Psoas muscle (tissue), 8 donors: ENCODE results near the gene ANKMY1. TPM values are rescaled to one million over a fixed set of nuclear protein-coding genes. Genes with fewer than 3 reads are reported as not detected.

ENCODE experiments used
- ATAC-seq, 4 donors: fragments of 200-7000 bp; cut with Tn5 transposase; one replicate each; pipeline ENCODE4 v1.9.1; 2020; ENCODE audit warnings: moderate library complexity in 3 of 4, mild to moderate bottlenecking in 2 of 4
- DNase-seq, 2 donors: peaks; one replicate each; pipeline ENCODE4 v3.0.0-alpha.2; 2020
- H3K27ac ChIP-seq: fragments of 200-600 bp; one replicate; pipeline ENCODE4 v1.8.0; 2022
- H3K27me3 ChIP-seq, 3 donors: fragments of 200-600 bp in 1 of 3; one replicate each; pipeline versions ENCODE4 v1.6.1 to v1.8.0; 2013 to 2022; ENCODE audit warnings: low read length in 2 of 3, mild to moderate bottlenecking in 2 of 3, moderate library complexity in 1 of 3; ENCODE audit not compliant: insufficient read depth in 3 of 3
- H3K36me3 ChIP-seq, 2 donors: fragments of 200-600 bp in 1 of 2; one replicate each; pipeline versions ENCODE4 v1.6.1 to v1.8.0; 2013 to 2022; ENCODE audit warnings: low read depth in 1 of 2, mild to moderate bottlenecking in 1 of 2, moderate library complexity in 1 of 2; ENCODE audit not compliant: insufficient read depth in 1 of 2
- H3K4me1 ChIP-seq: fragments of 200-600 bp; one replicate; pipeline ENCODE4 v1.8.0; 2022
- H3K4me3 ChIP-seq: fragments of 200-600 bp; one replicate; pipeline ENCODE4 v1.8.0; 2022; ENCODE audit warnings: mild to moderate bottlenecking
- H3K9me3 ChIP-seq: fragments of 200-600 bp; one replicate; pipeline ENCODE4 v1.8.0; 2022
- WGBS, 3 donors: extraction: QIAGEN DNeasy Blood & Tissue Kit; methylation state at CpG; one replicate each; pipeline versions ENCODE4 v1.1.6 to v1.1.7; 2013; 5-methylcytosine and 5-hydroxymethylcytosine counted together
- intact Hi-C, 2 donors: fragments of 100-400 bp; cut with DNase I; formaldehyde crosslinking; loops; one replicate each; pipeline versions ENCODE4 v1.11.0 to v1.14.2; 2022
- polyA plus RNA-seq, 3 donors: library from polyadenylated mRNA; stranded (reverse); fragments of 200-250 nt; gene quantifications; one replicate each; pipeline ENCODE4 v1.2.3, GENCODE V29; 2013
- total RNA-seq, 4 donors: library from RNA; stranded (reverse); fragmentation: NEBNext Ultra II Directional in 2 of 4; extraction: Animal tissue kit (Norgen Biotek cat#: 25700) in 2 of 4; gene quantifications; one replicate each; pipeline versions ENCODE4 v1.2.1 to v1.2.4, GENCODE V29; 2021 to 2023
- TF ChIP-seq, protein P1 (sequence below): fragments of 200-600 bp; IDR thresholded peaks from one replicate; pipeline ENCODE4 v1.8.0; 2022; ENCODE audit warnings: antibody characterized with exemption
- donor health status: healthy with polysubstance abuse.
- donor health status: DM: no; HTN: no; CAD: no; lungs with moderate emphysema.
- donor health status: Bipolar disorder and iron deficiency.
- donor health status: healthy.
- donor health status: DM: yes; HTN: yes; CAD: no.
- donor health status: DM: no; HTN: no; CAD: no.
- donor health status: DM: no; HTN: no; CAD: no.
- donor health status: DM: yes; HTN: yes; CAD: no.

ANKMY1 gene
- total and polyA plus RNA-seq, 7 donors = 1.4 to 5.8 (median 3.0) TPM

DNA sequence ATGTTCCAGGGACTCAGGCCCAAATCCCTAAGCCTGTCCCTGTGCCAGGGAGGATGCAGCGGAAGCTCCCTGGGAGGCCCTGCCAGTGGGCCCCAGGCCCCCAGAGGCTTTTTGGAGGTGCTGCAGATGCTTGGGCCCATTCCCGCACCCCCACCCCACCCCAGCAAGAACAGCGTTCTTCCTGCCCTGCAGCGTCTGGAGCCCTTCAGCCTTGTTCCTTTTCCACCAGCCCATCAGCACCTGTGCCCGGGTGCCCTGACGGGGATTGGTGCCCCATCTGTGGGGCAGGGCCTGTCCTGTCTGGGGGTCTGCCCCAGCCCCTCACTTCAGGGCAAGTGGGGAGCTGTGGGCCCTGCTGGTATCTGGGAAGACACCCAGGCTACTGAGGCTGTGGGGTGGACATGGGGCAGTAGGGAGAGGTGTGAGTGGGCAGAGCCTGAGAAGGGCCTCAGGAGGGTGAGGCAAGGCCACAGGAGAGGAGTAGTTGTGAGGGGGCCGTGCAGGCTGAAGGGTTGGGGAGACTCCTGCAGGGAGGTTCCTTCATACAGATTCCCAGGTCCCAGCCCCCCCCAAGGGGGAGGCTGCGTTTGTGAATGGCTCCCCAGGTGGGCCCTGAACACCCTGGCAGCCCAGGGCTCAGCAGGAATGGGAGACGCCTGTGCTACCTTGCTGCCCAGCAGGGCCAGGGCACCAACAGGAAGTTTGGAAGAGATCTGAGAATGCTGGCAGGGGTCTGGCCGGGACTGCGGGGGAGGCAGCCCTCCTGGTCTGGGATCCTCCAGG lies 12.9 kb upstream of the ANKMY1 start:
- WGBS, 3 donors = 81 to 92% (median 87%) methylated on average over 11 of the region's 11 CpGs
- Histone ChIP-seq H3K27ac (no peak overlapping the region), H3K36me3 (peaks cover 0 to 31% of the 10 kb centered on the region in 2 donors), H3K4me1 (peaks cover 32% of the 10 kb centered on the region), H3K27me3 (no peaks in the 10 kb centered on the region), H3K9me3 (no peaks in the 10 kb centered on the region), H3K4me3 (no peak overlapping the region)
- intact Hi-C loops = loop anchor here in 1 of 2 donors (2.0 kb wide), 1 partner anchor 14 kb away; no protein-coding TSS in a partner anchor
- ATAC-seq = no peak
- DNase-seq = peak; percentile 9 to 47
- TF ChIP-seq, protein P1, sequence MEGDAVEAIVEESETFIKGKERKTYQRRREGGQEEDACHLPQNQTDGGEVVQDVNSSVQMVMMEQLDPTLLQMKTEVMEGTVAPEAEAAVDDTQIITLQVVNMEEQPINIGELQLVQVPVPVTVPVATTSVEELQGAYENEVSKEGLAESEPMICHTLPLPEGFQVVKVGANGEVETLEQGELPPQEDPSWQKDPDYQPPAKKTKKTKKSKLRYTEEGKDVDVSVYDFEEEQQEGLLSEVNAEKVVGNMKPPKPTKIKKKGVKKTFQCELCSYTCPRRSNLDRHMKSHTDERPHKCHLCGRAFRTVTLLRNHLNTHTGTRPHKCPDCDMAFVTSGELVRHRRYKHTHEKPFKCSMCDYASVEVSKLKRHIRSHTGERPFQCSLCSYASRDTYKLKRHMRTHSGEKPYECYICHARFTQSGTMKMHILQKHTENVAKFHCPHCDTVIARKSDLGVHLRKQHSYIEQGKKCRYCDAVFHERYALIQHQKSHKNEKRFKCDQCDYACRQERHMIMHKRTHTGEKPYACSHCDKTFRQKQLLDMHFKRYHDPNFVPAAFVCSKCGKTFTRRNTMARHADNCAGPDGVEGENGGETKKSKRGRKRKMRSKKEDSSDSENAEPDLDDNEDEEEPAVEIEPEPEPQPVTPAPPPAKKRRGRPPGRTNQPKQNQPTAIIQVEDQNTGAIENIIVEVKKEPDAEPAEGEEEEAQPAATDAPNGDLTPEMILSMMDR = no peak

DNA sequence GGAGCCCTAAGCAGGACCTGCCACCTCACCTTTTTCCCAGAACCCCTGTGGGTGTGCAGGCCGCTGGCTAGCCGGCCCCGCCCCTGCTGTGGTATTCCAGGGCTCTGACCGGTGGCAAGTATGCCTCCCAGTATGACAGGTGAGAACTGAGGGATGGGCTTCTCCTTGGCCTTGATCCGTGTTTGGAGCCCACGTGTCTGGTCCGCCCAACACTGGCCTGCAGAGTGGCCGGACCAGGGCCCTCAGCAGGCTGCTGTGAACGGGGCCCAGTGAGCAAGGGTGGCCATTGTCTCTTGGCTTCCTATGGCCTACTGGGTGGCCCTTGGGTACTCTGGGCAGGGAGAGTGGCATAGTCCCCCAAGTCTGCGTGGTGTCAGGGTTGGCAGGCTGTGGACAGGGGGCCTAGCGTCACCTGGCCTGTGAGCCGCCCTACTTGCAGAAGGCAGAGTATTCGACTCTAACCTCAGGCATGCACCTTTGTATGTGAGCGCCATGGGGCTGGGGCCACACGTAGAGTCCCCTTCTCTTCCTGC lies 12.3 kb upstream of the ANKMY1 start:
- intact Hi-C loops = loop anchor here in 1 of 2 donors (2.0 kb wide), 1 partner anchor 15 kb away; no protein-coding TSS in a partner anchor
- peak overlapping the region; percentile 81 for H3K4me3 ChIP-seq
- WGBS, 3 donors = 84 to 92% (median 88%) methylated on average over 15 of the region's 15 CpGs

DNA sequence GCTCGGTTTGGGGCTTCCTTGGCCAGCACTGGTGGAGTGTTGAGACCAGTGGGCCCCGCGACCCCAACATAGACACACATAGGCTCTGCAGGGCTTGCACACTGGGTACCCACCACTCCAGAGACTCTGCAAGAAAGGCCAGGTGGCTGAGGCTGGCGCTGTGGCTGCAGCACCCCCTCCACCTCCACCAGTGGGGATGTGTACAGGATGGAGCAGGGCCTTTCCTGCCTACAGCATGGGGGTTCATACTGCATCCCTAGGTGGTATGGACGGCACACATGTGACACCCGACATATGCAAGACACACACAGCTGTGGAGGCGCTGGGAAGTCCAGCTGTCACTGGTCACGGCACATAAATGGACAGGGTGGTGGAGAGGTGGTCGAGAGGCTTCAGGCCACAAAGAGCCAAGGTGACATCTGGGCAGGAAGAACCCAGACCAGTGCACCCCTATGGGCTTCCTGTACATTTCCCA lies 11.8 kb upstream of the ANKMY1 start:
- Histone ChIP-seq H3K4me3 (peak overlapping the region; percentile 81), H3K4me1 (peaks cover 41% of the 10 kb centered on the region)

More for the DNA sequence above, 12.3 kb upstream of the ANKMY1 start:
- no peaks in the 10 kb centered on the region for H3K9me3 ChIP-seq
- peaks cover 39% of the 10 kb centered on the region for H3K4me1 ChIP-seq
- H3K27me3 ChIP-seq = no peaks in the 10 kb centered on the region
- H3K36me3 ChIP-seq = peaks cover 0 to 24% of the 10 kb centered on the region in 2 donors
- TF ChIP-seq, protein P1 = no peak
- DNase-seq (peak; percentile 7 to 35), ATAC-seq (no peak)
- H3K27ac ChIP-seq = peak overlapping the region; percentile 79

DNA sequence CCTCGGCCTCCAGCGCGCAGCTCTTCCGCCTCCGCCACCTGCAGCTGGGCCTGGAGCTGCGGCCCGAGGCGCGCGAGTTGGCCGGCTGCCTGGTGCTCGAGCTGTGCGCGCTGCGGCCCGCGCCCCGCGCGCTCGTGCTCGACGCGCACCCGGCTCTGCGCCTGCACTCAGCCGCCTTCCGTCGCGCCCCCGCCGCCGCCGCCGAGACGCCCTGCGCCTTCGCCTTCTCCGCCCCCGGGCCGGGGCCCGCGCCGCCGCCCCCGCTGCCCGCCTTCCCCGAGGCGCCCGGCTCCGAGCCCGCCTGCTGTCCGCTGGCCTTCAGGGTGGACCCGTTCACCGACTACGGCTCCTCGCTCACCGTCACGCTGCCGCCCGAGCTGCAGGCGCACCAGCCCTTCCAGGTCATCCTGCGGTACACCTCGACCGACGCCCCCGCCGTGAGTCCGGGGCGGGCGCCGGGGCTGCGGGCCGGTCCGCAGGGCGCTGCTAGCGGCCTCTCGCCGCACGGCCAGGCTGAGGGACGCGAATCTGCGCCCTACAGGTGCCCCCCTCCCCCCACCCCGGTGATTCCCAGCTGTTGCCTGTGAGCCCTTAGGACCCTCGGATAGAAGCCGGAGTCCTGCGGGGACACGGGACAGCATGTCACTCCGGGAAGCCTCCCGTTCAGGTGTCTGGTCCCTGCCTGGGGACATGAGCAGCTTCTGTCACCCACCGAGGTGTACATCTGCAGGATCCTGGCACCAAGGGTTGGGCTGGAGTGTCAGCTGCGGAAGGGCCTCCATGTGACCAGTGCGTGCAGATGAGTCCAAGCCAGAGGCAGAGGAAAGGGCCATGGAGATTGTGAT lies 11.1 kb upstream of the ANKMY1 start:
- H3K36me3 ChIP-seq = peaks cover 0 to 13% of the 10 kb centered on the region in 2 donors
- DNase-seq (peak; percentile 74 to 87), ATAC-seq (peak; percentile 27 to 57 (median 49))
- no peaks in the 10 kb centered on the region for H3K9me3 ChIP-seq
- H3K4me1 ChIP-seq = peaks cover 41% of the 10 kb centered on the region
- H3K27me3 ChIP-seq = no peaks in the 10 kb centered on the region
- intact Hi-C loops = no loop called here
- 0 to 1% (median 1%) methylated on average over 35 to 93 of the region's 93 CpGs for WGBS, 3 donors
- TF ChIP-seq, protein P1 = no peak
- peak overlapping the region; percentile 81 for H3K4me3 ChIP-seq
- peak overlapping the region; percentile 79 for H3K27ac ChIP-seq

More for the DNA sequence above, 11.8 kb upstream of the ANKMY1 start:
- DNase-seq (peak in 1 of 2 donors; percentile 44), ATAC-seq (no peak)
- TF ChIP-seq, protein P1 = no peak
- Histone ChIP-seq H3K9me3 (no peaks in the 10 kb centered on the region), H3K36me3 (peaks cover 0 to 19% of the 10 kb centered on the region in 2 donors), H3K27me3 (no peaks in the 10 kb centered on the region), H3K27ac (peak overlapping the region; percentile 79)
- WGBS, 3 donors = 51 to 73% (median 55%) methylated on average over 8 to 9 of the region's 9 CpGs
- intact Hi-C loops = no loop called here
